Spinal cord (tissue), 10 donors: ENCODE data around the gene SPTLC2. TPM values are rescaled to one million over a fixed set of nuclear protein-coding genes. Genes with fewer than 3 reads are reported as not detected.

Source experiments
- DNase-seq, 6 donors: peaks; one replicate each; pipeline versions ENCODE4 v3.0.0 to v3.0.0-alpha.2; 2013 to 2015; ENCODE audit warnings: low spot score in 6 of 6, low read depth in 4 of 6
- H3K27ac ChIP-seq: one replicate; pipeline ENCODE4 v1.5.1; 2013; ENCODE audit warnings: low read depth, low read length, control low read depth
- H3K27me3 ChIP-seq: one replicate; pipeline ENCODE4 v1.6.1; 2013; ENCODE audit warnings: low read length; ENCODE audit not compliant: control insufficient read depth, insufficient read depth
- H3K36me3 ChIP-seq: one replicate; pipeline ENCODE4 v1.6.1; 2013; ENCODE audit warnings: low read length; ENCODE audit not compliant: control insufficient read depth, insufficient read depth
- H3K4me1 ChIP-seq: one replicate; pipeline ENCODE4 v1.6.1; 2013; ENCODE audit warnings: low read length; ENCODE audit not compliant: control insufficient read depth, insufficient read depth
- H3K4me3 ChIP-seq: one replicate; pipeline ENCODE4 v1.5.1; 2013; ENCODE audit warnings: low read depth, low read length, control low read depth
- H3K9me3 ChIP-seq: one replicate; pipeline ENCODE4 v1.6.1; 2013; ENCODE audit warnings: low read length; ENCODE audit not compliant: control insufficient read depth, insufficient read depth
- WGBS: methylation state at CpG from one replicate; pipeline ENCODE4 v1.1.5; 2013; ENCODE audit warnings: missing lambda C conversion rate; ENCODE audit not compliant: insufficient coverage; 5-methylcytosine and 5-hydroxymethylcytosine counted together
- polyA plus RNA-seq, 2 donors: library from polyadenylated mRNA; unstranded; fragments of 120-200 nt; gene quantifications; one replicate each; pipeline ENCODE4 v1.2.1, GENCODE V29; 2013; ENCODE audit not compliant: insufficient read length in 2 of 2
- total RNA-seq, 2 donors: library from RNA; depleted of rRNA in 1 of 2; stranded (reverse); fragments of 120-200 nt in 1 of 2; fragments of >200 nt in 1 of 2; gene quantifications; one replicate each; pipeline versions ENCODE4 v1.2.3 to v1.2.4, GENCODE V29; 2013 to 2014
- donor health status: healthy.

Gene SPTLC2
- total and polyA plus RNA-seq, 4 donors: 24.4 to 68.1 (median 39.6) TPM

DNA sequence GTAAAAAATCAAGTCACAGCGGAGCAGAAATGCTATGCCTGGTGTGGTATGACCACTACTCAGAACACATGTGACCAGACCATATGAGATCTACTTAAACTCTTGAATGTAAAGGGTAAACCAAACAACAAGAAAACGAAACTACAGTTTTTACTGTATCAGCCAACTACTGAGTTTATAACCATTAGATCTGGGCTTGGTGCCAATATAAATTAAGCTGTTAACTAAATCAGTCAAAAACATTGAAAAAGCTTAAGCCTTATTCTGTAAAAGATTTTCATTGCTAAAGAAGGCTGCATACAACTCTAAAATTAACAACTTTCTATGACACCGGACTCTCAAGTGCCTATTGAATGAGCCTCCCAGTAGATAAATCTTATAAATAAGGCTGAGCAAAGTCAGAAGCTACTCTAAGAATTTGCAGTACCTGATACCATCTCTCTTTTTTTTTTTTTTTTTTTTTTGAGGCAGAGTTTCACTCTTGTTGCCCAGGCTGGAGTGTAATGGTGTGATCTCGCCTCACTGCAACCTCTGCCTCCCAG, 35.4 kb downstream of the SPTLC2 start:
- H3K4me3 ChIP-seq: no peak overlapping the region
- H3K36me3 ChIP-seq: no peaks in the 10 kb centered on the region
- peak overlapping the region; percentile 12 for H3K27ac ChIP-seq
- H3K27me3 ChIP-seq: no peaks in the 10 kb centered on the region
- no peaks in the 10 kb centered on the region for H3K9me3 ChIP-seq
- DNase-seq: peak in 2 of 6 donors; percentile 63 to 76
- H3K4me1 ChIP-seq: peaks cover 5% of the 10 kb centered on the region
- WGBS: no CpG with 5 or more reads among the region's 4 CpGs

DNA sequence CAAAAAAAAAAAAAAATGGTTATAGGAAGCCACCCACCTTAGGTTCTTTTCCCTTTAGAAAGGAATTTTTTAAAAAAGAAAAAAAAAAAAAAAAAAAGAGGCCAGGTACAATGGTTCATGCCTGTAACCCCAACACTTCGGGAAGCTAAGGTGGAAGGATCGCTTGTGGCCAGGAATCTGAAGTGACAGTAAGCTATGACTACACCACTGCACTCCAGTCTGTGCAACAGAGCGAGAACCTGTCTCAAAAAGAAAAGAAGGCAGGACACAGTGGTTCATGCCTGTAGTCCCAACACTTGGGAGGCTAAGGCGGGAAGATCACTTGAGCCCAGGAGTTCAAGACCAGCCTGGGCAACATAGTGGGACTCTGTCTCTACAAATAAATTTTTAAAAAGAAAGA, 36.0 kb downstream of the SPTLC2 start:
- peaks cover 4% of the 10 kb centered on the region for H3K36me3 ChIP-seq
- H3K27ac ChIP-seq: no peak overlapping the region
- 100% methylated on average over 3 of the region's 4 CpGs for WGBS
- H3K4me1 ChIP-seq: peaks cover 5% of the 10 kb centered on the region
- H3K9me3 ChIP-seq: no peaks in the 10 kb centered on the region
- no peak overlapping the region for H3K4me3 ChIP-seq
- H3K27me3 ChIP-seq: no peaks in the 10 kb centered on the region
- DNase-seq: no peak

DNA sequence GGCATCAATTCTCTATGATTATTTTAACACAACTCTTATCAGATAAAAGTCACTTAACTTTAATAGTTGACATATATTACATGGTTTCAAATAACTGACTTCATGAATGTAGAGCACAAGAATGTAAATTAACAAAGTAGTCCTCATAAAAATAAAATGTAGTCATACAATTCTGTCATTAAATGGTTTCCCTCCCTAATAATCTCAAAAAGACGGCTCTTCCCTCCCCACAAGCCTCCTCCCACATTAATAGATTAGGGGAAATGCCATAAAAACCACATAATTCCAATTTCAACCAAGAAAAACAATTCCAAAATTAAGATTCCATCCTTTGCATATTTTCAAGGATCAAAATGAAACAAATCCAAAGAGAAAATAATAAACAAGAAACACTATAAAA, 36.7 kb downstream of the SPTLC2 start:
- H3K4me1 ChIP-seq: peaks cover 3% of the 10 kb centered on the region
- H3K27me3 ChIP-seq: no peaks in the 10 kb centered on the region
- no peak for DNase-seq
- H3K27ac ChIP-seq: no peak overlapping the region
- WGBS: no CpG with 5 or more reads among the region's 1 CpG
- H3K4me3 ChIP-seq: no peak overlapping the region
- H3K9me3 ChIP-seq: no peaks in the 10 kb centered on the region
- peaks cover 6% of the 10 kb centered on the region for H3K36me3 ChIP-seq

DNA sequence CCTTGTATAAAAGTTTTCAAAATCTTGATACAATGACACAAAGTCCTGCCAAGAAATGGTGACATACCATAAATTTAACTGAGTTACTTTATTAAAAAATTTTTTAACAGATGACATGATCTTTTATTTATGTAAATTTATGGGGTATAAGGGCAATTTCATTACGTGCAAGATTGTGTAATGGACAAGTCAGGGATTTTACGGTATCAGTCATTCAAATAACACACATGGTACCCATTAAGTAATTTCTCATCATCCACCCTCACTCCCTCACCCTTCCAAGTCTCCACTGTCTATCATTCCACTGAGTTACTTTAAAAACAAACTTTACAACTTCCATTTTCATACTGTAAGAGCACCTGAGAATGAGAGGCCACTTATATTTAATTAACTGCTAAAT, 37.4 kb downstream of the SPTLC2 start:
- WGBS: 100% methylated on average over 1 of the region's 2 CpGs
- Histone ChIP-seq H3K9me3 (no peaks in the 10 kb centered on the region), H3K4me1 (no peaks in the 10 kb centered on the region), H3K36me3 (peaks cover 6% of the 10 kb centered on the region), H3K27ac (no peak overlapping the region), H3K4me3 (no peak overlapping the region), H3K27me3 (no peaks in the 10 kb centered on the region)
- DNase-seq: no peak

DNA sequence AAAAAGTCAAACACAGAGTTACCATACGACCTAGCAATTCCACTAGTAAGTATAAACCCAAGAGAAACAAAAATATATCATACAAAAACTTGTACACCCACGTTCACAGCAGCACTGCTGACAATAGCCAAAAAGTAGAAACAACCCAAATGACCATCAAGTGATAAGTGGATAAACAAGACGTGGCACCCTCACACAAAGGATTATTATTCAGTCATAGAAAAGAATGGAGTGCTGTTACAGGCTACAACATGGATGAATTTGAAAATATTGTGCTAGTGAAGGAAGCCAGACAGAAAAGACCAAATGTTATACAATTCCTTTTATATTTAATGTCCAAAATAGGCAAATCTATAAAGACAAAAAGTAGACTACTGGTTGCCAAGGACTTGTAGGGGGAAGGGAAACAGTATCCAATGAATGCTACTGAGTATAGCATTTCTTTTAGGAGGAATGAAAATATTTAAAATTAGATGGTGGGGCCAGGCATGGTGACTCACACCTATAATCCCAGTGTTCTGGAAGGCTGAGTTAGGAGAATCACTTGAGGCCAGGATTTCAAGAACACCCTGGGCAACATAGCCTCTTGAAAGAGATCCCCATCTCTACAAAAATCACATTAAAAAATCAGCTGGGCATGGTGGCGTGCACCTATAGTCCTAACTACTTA, 41.9 kb downstream of the SPTLC2 start:
- Histone ChIP-seq H3K9me3 (no peaks in the 10 kb centered on the region), H3K4me1 (no peaks in the 10 kb centered on the region), H3K4me3 (no peak overlapping the region), H3K27me3 (no peaks in the 10 kb centered on the region), H3K36me3 (peaks cover 6% of the 10 kb centered on the region), H3K27ac (no peak overlapping the region)
- no peak for DNase-seq
- WGBS: 0% methylated on average over 1 of the region's 4 CpGs

DNA sequence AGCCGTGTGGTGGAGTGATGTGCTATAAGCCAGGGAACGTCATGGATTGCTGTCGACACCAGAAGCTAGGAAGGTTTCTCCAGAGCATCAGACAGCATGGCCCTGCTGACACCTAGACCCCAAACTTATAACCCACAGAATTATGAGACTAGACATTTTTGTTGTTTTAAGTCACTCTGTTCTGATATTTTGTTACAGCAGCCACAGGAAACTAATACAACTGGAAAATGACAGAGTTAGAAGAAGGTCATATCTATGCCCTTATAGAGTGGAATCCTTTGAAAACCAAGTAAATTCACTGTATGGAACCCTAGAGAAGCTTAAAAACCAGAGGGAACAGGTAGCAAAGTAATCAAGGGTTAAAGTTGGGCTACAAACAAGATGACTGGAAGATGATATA, 42.5 kb downstream of the SPTLC2 start:
- no peak for DNase-seq
- H3K27ac ChIP-seq: no peak overlapping the region
- H3K36me3 ChIP-seq: peaks cover 6% of the 10 kb centered on the region
- no peak overlapping the region for H3K4me3 ChIP-seq
- no peaks in the 10 kb centered on the region for H3K9me3 ChIP-seq
- 94% methylated on average over 3 of the region's 3 CpGs for WGBS
- H3K4me1 ChIP-seq: no peaks in the 10 kb centered on the region
- no peaks in the 10 kb centered on the region for H3K27me3 ChIP-seq

DNA sequence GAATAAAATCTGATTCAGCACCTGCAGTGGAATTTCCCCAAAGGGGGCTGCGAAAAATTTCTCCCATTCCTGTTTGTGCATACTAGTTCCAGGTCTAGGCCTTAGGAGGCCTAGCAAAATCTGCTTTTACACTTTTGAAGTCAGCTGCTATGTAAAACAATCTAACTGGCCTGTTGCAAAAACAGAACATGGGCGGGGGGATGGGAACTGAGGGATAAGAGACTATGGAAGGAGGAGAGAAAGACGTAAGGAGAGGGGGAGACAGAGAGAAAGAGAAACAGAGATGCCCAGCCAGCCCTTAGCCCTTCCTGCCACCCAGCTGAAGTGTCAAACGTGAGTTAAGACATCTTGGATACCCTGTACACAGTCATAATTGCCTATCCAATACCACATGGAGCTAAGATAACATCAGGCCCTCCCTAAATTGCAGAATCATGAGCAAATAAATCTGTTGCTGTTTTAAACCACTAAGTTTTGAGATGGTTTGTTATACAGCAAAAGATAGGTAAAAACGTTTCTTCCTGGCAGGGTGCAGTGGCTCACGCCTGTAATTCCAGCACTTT, 45.6 kb downstream of the SPTLC2 start:
- Histone ChIP-seq H3K27ac (no peak overlapping the region), H3K27me3 (no peaks in the 10 kb centered on the region), H3K4me1 (no peaks in the 10 kb centered on the region), H3K36me3 (peaks cover 10% of the 10 kb centered on the region), H3K9me3 (no peaks in the 10 kb centered on the region), H3K4me3 (no peak overlapping the region)
- 79% methylated on average over 5 of the region's 6 CpGs for WGBS
- DNase-seq: no peak

DNA sequence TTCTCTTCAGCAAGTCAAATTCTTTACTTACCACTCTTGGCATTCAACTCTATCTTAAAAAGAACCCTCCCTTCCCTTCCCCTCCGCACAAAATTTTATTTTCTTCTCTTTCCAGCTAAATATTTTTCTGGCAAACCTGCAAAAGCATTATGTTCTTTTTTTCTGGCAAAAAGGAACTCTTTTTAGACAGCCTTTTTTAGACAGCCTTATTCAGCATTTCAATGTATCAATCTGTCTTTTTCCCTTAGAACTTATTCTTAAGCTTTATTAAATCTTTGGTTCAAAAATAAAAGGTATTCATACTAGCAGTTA, 50.5 kb downstream of the SPTLC2 start:
- H3K4me1 ChIP-seq: no peaks in the 10 kb centered on the region
- no peak overlapping the region for H3K4me3 ChIP-seq
- 91% methylated on average over 1 of the region's 1 CpG for WGBS
- no peak overlapping the region for H3K27ac ChIP-seq
- H3K27me3 ChIP-seq: no peaks in the 10 kb centered on the region
- no peak for DNase-seq
- peaks cover 12% of the 10 kb centered on the region for H3K36me3 ChIP-seq
- no peaks in the 10 kb centered on the region for H3K9me3 ChIP-seq

DNA sequence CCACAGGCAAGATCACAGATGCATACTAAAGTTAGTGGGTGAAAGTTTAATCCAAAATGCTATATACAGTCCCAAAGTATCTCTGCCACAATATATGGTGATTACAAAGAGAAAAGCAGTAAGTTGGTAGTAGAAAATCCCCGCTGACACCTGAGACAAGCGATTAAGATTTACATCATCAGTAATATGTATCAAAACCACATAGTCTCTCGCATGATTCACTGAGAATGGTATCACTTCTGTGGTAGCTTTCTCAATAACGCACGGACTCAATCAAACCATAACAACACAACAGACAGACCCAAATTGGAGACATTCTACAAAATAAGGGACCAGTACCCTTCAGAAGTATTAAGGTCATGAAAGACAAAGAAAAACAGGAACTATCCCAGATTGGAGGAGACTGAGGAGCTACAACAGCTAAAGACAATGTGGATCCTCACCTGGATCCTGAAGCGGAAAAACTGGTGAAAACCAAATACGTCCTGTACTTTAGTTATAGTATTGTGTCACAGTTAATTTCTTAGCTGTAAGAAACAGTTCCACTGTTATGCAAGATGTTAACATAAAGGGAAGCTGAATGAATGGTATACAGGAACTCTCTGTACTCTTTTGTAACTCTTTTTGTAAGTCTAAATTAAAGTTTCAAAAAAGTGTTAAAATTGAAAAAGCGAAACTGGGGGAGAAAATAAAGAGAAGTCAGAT, 51.0 kb downstream of the SPTLC2 start:
- Histone ChIP-seq H3K4me1 (no peaks in the 10 kb centered on the region), H3K9me3 (no peaks in the 10 kb centered on the region), H3K4me3 (no peak overlapping the region), H3K27me3 (no peaks in the 10 kb centered on the region), H3K36me3 (peaks cover 12% of the 10 kb centered on the region), H3K27ac (no peak overlapping the region)
- no peak for DNase-seq
- no CpG with 5 or more reads among the region's 8 CpGs for WGBS

DNA sequence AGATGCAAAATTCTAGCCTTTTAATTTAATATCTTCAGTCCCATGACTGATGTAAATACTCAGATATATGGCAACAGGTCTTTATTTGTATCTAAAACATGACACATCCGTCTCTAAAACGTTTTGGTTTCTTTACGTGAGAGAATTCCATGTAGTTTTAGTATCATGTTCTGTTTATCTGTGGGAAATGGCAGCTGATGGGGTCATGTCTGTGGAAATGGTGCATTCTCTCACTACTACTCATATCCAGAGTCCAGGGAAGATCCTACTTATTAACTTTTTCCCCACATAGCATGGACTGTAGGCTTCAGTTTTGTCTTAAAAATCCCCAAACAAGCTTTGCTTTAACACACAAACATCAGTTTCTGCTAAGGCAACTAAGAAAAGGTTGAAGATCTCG, 53.8 kb downstream of the SPTLC2 start:
- DNase-seq: no peak
- H3K9me3 ChIP-seq: no peaks in the 10 kb centered on the region
- no peak overlapping the region for H3K27ac ChIP-seq
- peaks cover 10% of the 10 kb centered on the region for H3K36me3 ChIP-seq
- no CpG with 5 or more reads among the region's 4 CpGs for WGBS
- H3K4me3 ChIP-seq: no peak overlapping the region
- no peaks in the 10 kb centered on the region for H3K4me1 ChIP-seq
- no peaks in the 10 kb centered on the region for H3K27me3 ChIP-seq
